Astrocyte of the cerebellum (primary cell): Measurements from ENCODE around the gene IQCK.

Source experiments
- DNase-seq: peaks from one replicate; pipeline ENCODE4 v3.0.0-alpha.2; 2011; ENCODE audit warnings: low read depth
- H3K4me3 ChIP-seq: 2 replicates; pipeline ENCODE4 v1.5.1; 2011; ENCODE audit warnings: mild to moderate bottlenecking, low read depth, low read length, moderate library complexity
- CTCF ChIP-seq: IDR thresholded peaks from 2 replicates; pipeline ENCODE4 v1.5.1; 2012; ENCODE audit warnings: low read length, low read depth, moderate library complexity, mild to moderate bottlenecking; ENCODE audit errors: missing control alignments
- in situ Hi-C: cut with HindIII; loops from 2 replicates; pipeline ENCODE4 v1.10.0; 2017; ENCODE audit warnings: low sequenced_read_pairs

The IQCK gene

GRCh38 chr16:19690196-19690595, 27.9 kb upstream of the IQCK start:
- no peak for DNase-seq
- in situ Hi-C loops = no loop called here
- no peak for TF ChIP-seq CTCF
- H3K4me3 ChIP-seq = no peak overlapping the region

GRCh38 chr16:19691161-19691711, 26.8 kb upstream of the IQCK start:
- no peak for TF ChIP-seq CTCF
- no peak overlapping the region for H3K4me3 ChIP-seq
- DNase-seq = no peak
- in situ Hi-C loops = no loop called here

- in situ Hi-C loops = no loop called here
- H3K4me3 ChIP-seq = no peak overlapping the region
- DNase-seq = no peak
- no peak for TF ChIP-seq CTCF
Measured at GRCh38 chr16:19694989-19695388, 23.1 kb upstream of the IQCK start.

GRCh38 chr16:19696328-19696727, 21.7 kb upstream of the IQCK start:
- H3K4me3 ChIP-seq = no peak overlapping the region
- in situ Hi-C loops = no loop called here
- DNase-seq = peak; percentile 92
- TF ChIP-seq CTCF = no peak

- in situ Hi-C loops = no loop called here
- no peak overlapping the region for H3K4me3 ChIP-seq
- TF ChIP-seq CTCF = no peak
- no peak for DNase-seq
Measured at GRCh38 chr16:19696961-19697360, 21.1 kb upstream of the IQCK start.

- in situ Hi-C loops = no loop called here
- no peak for TF ChIP-seq CTCF
- H3K4me3 ChIP-seq = no peak overlapping the region
- DNase-seq = no peak
Measured at GRCh38 chr16:19697756-19698318, 20.2 kb upstream of the IQCK start.
